Trophoblast cell (in vitro differentiated cells and primary cell): ENCODE results near the gene ANKRD17.
A peak's percentile ranks its signal among the peaks of the same experiment; 100 is the strongest.

Experiments used
- DNase-seq, 2 donors: peaks; one replicate each; pipeline ENCODE4 v3.0.0-alpha.2; 2016
- H2AFZ ChIP-seq: 2 replicates; pipeline ENCODE4 v1.6.1; 2013; ENCODE audit warnings: low read length, moderate library complexity, mild to moderate bottlenecking; ENCODE audit not compliant: insufficient read depth, poor library complexity
- H2AK5ac ChIP-seq: 2 replicates; pipeline ENCODE4 v1.6.1; 2013; ENCODE audit warnings: mild to moderate bottlenecking, low read length
- H2BK120ac ChIP-seq: 2 replicates; pipeline ENCODE4 v1.6.1; 2013; ENCODE audit warnings: low read length, mild to moderate bottlenecking, moderate library complexity; ENCODE audit not compliant: insufficient read depth, poor library complexity
- H2BK12ac ChIP-seq: 2 replicates; pipeline ENCODE4 v1.6.1; 2013; ENCODE audit warnings: mild to moderate bottlenecking, low read length, moderate library complexity
- H2BK5ac ChIP-seq: 2 replicates; pipeline ENCODE4 v1.6.1; 2013; ENCODE audit warnings: low read length, low read depth, moderate library complexity, mild to moderate bottlenecking; ENCODE audit not compliant: poor library complexity
- H3K14ac ChIP-seq: 2 replicates; pipeline ENCODE4 v1.6.1; 2013; ENCODE audit warnings: mild to moderate bottlenecking, low read length
- H3K18ac ChIP-seq: 2 replicates; pipeline ENCODE4 v1.6.1; 2013; ENCODE audit warnings: mild to moderate bottlenecking, low read length
- H3K23ac ChIP-seq: 2 replicates; pipeline ENCODE4 v1.6.1; 2013; ENCODE audit warnings: low read length
- H3K27ac ChIP-seq: 2 replicates; pipeline ENCODE4 v1.5.1; 2013; ENCODE audit warnings: low read depth, mild to moderate bottlenecking, inconsistent platforms, low read length, moderate library complexity
- H3K27me3 ChIP-seq: 2 replicates; pipeline ENCODE4 v1.6.1; 2013; ENCODE audit warnings: inconsistent platforms, mild to moderate bottlenecking, low read length, moderate library complexity; ENCODE audit not compliant: insufficient read depth
- H3K36me3 ChIP-seq, 2 experiments: 1 replicate in 1 of 2; 2 replicates in 1 of 2; pipeline ENCODE4 v1.6.1; 2013; ENCODE audit warnings: low read length in 2 of 2, mild to moderate bottlenecking in 2 of 2, moderate library complexity in 1 of 2; ENCODE audit not compliant: insufficient read depth in 2 of 2, control insufficient read depth in 1 of 2
- H3K4ac ChIP-seq: 2 replicates; pipeline ENCODE4 v1.6.1; 2013; ENCODE audit warnings: low read depth, mild to moderate bottlenecking, low read length, moderate library complexity
- H3K4me1 ChIP-seq, 2 experiments: 1 replicate in 1 of 2; 2 replicates in 1 of 2; pipeline ENCODE4 v1.6.1; 2013; ENCODE audit warnings: low read length in 2 of 2, mild to moderate bottlenecking in 2 of 2, moderate library complexity in 1 of 2; ENCODE audit not compliant: insufficient read depth in 2 of 2, control insufficient read depth in 1 of 2
- H3K4me2 ChIP-seq: 2 replicates; pipeline ENCODE4 v1.6.1; 2013; ENCODE audit warnings: inconsistent platforms, mild to moderate bottlenecking, low read length, moderate library complexity
- H3K4me3 ChIP-seq: 2 replicates; pipeline ENCODE4 v1.5.1; 2013; ENCODE audit warnings: mild to moderate bottlenecking, low read depth, low read length, inconsistent platforms
- H3K79me1 ChIP-seq: one replicate; pipeline ENCODE4 v1.6.1; 2013; ENCODE audit warnings: low read length
- H3K79me2 ChIP-seq: 2 replicates; pipeline ENCODE4 v1.6.1; 2013; ENCODE audit warnings: low read length, mild to moderate bottlenecking; ENCODE audit not compliant: control insufficient read depth, insufficient read depth, poor library complexity
- H3K9ac ChIP-seq: 2 replicates; pipeline ENCODE4 v1.6.1; 2013; ENCODE audit warnings: mild to moderate bottlenecking, low read length
- H3K9me3 ChIP-seq: 2 replicates; pipeline ENCODE4 v1.6.1; 2013; ENCODE audit warnings: low read depth, mild to moderate bottlenecking, control low read depth, inconsistent platforms, low read length; ENCODE audit not compliant: insufficient read depth
- H4K12ac ChIP-seq: 2 replicates; pipeline ENCODE4 v1.6.1; 2013; ENCODE audit warnings: low read depth, mild to moderate bottlenecking, low read length, moderate library complexity
- H4K8ac ChIP-seq: 2 replicates; pipeline ENCODE4 v1.6.1; 2013; ENCODE audit warnings: low read depth, mild to moderate bottlenecking, low read length, moderate library complexity
- H4K91ac ChIP-seq: one replicate; pipeline ENCODE4 v1.6.1; 2013; ENCODE audit warnings: low read depth, mild to moderate bottlenecking, low read length, moderate library complexity
- WGBS: extraction: QIAGEN DNeasy Blood & Tissue Kit; methylation state at CpG from one replicate; pipeline ENCODE4 v1.1.7; 2013; ENCODE audit warnings: missing lambda C conversion rate; ENCODE audit not compliant: insufficient read length, insufficient coverage; ENCODE audit errors: extremely low coverage; 5-methylcytosine and 5-hydroxymethylcytosine counted together

ANKRD17 gene

DNA sequence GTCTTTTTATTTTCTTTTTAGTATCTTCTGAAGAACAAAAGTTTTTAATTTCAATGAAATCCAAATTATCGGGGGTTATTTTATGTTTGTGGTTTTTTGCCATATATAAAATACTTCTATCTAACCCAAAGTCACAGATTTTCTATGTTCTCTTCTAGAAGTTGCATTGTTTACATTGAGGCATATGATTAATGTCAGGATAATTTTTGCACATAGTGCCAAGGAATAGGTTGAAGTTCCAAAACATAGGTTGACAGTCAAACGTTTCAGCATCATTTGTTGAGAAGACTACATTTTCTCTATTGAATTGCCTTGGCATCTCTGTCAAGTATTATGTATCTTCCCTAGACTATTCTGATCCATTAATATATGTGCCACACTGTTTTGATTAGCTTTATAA lies 64.5 kb downstream of the ANKRD17 start:
- Histone ChIP-seq H3K79me1 (no peaks in the 10 kb centered on the region), H3K79me2 (no peaks in the 10 kb centered on the region), H3K18ac (no peak overlapping the region), H3K4me3 (no peak overlapping the region), H4K91ac (no peak overlapping the region), H3K9me3 (no peaks in the 10 kb centered on the region), H4K12ac (no peak overlapping the region), H3K4me1 (no peaks in the 10 kb centered on the region), H4K8ac (no peak overlapping the region), H2BK12ac (no peak overlapping the region), H2AK5ac (no peak overlapping the region), H3K27ac (no peak overlapping the region), H2BK120ac (no peak overlapping the region), H2AFZ (no peak overlapping the region), H3K14ac (no peak overlapping the region), H3K23ac (no peak overlapping the region), H3K9ac (no peak overlapping the region), H3K4ac (no peak overlapping the region), H3K27me3 (no peaks in the 10 kb centered on the region), H3K36me3 (no peaks in the 10 kb centered on the region), H2BK5ac (no peak overlapping the region), H3K4me2 (no peak overlapping the region)
- no peak for DNase-seq
- WGBS = no CpG with 5 or more reads among the region's 2 CpGs

DNA sequence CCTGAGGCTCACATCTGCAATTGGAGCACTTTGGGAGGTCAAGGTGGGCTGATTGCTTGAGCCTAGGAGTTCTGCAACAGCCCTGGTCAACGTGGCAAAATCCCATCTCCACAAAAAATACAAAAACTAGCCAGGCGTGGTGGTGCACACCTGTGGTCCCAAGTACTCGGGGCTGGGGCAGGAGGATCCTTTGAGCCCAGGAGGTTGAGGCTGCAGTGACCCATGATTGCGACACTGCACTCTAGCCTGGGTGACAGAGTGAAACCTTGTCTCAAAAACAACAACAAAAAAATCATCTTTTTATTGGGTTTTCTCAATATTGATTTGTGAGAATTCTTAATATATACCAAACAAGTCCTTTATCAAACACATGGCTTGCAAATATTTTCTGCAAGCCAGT lies 64.9 kb downstream of the ANKRD17 start:
- Histone ChIP-seq H3K4me3 (no peak overlapping the region), H3K23ac (no peak overlapping the region), H3K4ac (no peak overlapping the region), H2AK5ac (no peak overlapping the region), H3K79me2 (no peaks in the 10 kb centered on the region), H3K36me3 (no peaks in the 10 kb centered on the region), H4K12ac (no peak overlapping the region), H4K8ac (no peak overlapping the region), H3K27ac (no peak overlapping the region), H3K14ac (no peak overlapping the region), H2AFZ (no peak overlapping the region), H3K9me3 (no peaks in the 10 kb centered on the region), H3K4me2 (no peak overlapping the region), H2BK120ac (no peak overlapping the region), H3K4me1 (no peaks in the 10 kb centered on the region), H3K27me3 (no peaks in the 10 kb centered on the region), H3K9ac (no peak overlapping the region), H3K79me1 (no peaks in the 10 kb centered on the region), H4K91ac (no peak overlapping the region), H3K18ac (no peak overlapping the region), H2BK12ac (no peak overlapping the region), H2BK5ac (no peak overlapping the region)
- no CpG with 5 or more reads among the region's 4 CpGs for WGBS
- DNase-seq = no peak

DNA sequence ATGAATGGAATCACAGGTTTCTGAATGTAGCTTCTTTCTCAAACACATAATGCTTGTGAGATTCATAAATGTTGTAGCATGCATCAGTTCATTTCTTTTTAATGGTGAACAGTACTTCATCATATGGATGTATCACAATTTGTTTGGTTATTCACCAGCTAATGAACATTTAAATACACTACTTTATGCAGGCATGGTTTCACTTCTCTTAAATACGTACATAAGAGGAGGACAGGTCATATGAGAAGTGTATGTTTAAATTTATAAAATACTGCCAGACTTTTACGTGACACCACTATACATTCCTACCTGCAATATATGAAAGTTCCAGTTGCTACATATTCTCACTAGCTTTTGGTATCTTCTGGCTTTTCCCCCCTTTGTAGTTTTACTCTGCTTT lies 65.4 kb downstream of the ANKRD17 start:
- Histone ChIP-seq H3K79me2 (no peaks in the 10 kb centered on the region), H2BK12ac (no peak overlapping the region), H2AFZ (no peak overlapping the region), H3K36me3 (no peaks in the 10 kb centered on the region), H3K23ac (no peak overlapping the region), H3K4ac (no peak overlapping the region), H3K4me3 (no peak overlapping the region), H3K9me3 (no peaks in the 10 kb centered on the region), H2BK5ac (no peak overlapping the region), H4K12ac (no peak overlapping the region), H2BK120ac (no peak overlapping the region), H3K4me2 (no peak overlapping the region), H3K9ac (no peak overlapping the region), H3K27ac (no peak overlapping the region), H3K14ac (no peak overlapping the region), H3K79me1 (no peaks in the 10 kb centered on the region), H4K91ac (no peak overlapping the region), H3K4me1 (no peaks in the 10 kb centered on the region), H3K27me3 (no peaks in the 10 kb centered on the region), H4K8ac (no peak overlapping the region), H2AK5ac (no peak overlapping the region), H3K18ac (no peak overlapping the region)
- DNase-seq = no peak
- no CpG with 5 or more reads among the region's 2 CpGs for WGBS

DNA sequence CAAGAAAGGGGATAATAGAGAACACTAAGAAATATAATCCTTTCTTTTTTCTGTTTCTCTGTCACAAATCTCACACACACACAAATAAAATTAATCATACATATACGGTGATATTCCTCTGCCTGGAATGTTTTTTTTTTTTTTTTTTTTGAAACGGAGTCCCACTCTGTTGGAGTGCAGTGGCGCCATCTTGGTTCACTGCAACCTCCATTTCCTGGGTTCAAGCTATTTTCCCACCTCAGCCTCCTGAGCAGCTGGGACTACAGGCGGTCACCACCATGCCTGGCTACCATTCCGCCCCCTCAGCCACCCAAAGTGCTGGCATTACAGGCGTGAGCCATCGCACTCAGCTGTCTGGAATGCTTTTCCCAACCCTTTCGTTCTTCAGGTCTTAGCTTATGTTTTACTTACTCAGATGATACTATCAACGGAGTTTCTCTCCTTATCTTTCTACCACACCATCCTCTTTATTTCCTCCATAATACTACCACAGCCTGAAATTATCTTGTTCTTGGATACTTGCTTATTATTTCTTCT lies 69.3 kb downstream of the ANKRD17 start:
- H2AK5ac ChIP-seq = no peak overlapping the region
- H4K12ac ChIP-seq = peak overlapping the region; percentile 59
- H3K14ac ChIP-seq = no peak overlapping the region
- H3K4ac ChIP-seq = peak overlapping the region; percentile 33
- H3K9ac ChIP-seq = no peak overlapping the region
- no peaks in the 10 kb centered on the region for H3K79me2 ChIP-seq
- no peak overlapping the region for H3K23ac ChIP-seq
- no peak overlapping the region for H2BK5ac ChIP-seq
- H3K9me3 ChIP-seq = no peaks in the 10 kb centered on the region
- no peak overlapping the region for H4K91ac ChIP-seq
- H3K27me3 ChIP-seq = no peaks in the 10 kb centered on the region
- DNase-seq = peak; percentile 68 to 85
- H2AFZ ChIP-seq = no peak overlapping the region
- no peak overlapping the region for H3K27ac ChIP-seq
- 100% methylated on average over 1 of the region's 9 CpGs for WGBS
- no peaks in the 10 kb centered on the region for H3K79me1 ChIP-seq
- H3K4me2 ChIP-seq = no peak overlapping the region
- no peaks in the 10 kb centered on the region for H3K4me1 ChIP-seq
- H3K36me3 ChIP-seq = no peaks in the 10 kb centered on the region
- H2BK120ac ChIP-seq = no peak overlapping the region
- no peak overlapping the region for H2BK12ac ChIP-seq
- H4K8ac ChIP-seq = no peak overlapping the region
- H3K18ac ChIP-seq = no peak overlapping the region
- H3K4me3 ChIP-seq = no peak overlapping the region
